Endodermal cell (in vitro differentiated cells): ENCODE data around the gene MRM2. TPM values are rescaled to one million over a fixed set of nuclear protein-coding genes. Genes with fewer than 3 reads are reported as not detected.

Experiments used
- DNase-seq: peaks from one replicate; pipeline ENCODE4 v3.0.0-alpha.2; 2017
- H3K27ac ChIP-seq: 2 replicates; pipeline ENCODE4 v1.5.1; 2013; ENCODE audit warnings: mild to moderate bottlenecking, low read depth, low read length, moderate library complexity
- H3K27me3 ChIP-seq: 2 replicates; pipeline ENCODE4 v1.6.1; 2013; ENCODE audit warnings: mild to moderate bottlenecking, low read length, moderate library complexity; ENCODE audit not compliant: insufficient read depth, control insufficient read depth, poor library complexity, severe bottlenecking
- H3K36me3 ChIP-seq: 2 replicates; pipeline ENCODE4 v1.7.0; 2013; ENCODE audit warnings: mild to moderate bottlenecking, low read length, moderate library complexity; ENCODE audit not compliant: control insufficient read depth, insufficient read depth
- H3K4me1 ChIP-seq: one replicate; pipeline ENCODE4 v1.7.0; 2013; ENCODE audit warnings: low read length; ENCODE audit not compliant: control insufficient read depth, insufficient read depth
- H3K4me3 ChIP-seq: 2 replicates; pipeline ENCODE4 v1.5.1; 2013; ENCODE audit warnings: mild to moderate bottlenecking, low read length, moderate library complexity
- H3K9ac ChIP-seq: 2 replicates; pipeline ENCODE4 v1.6.1; 2013; ENCODE audit warnings: mild to moderate bottlenecking, low read length, moderate library complexity; ENCODE audit not compliant: poor library complexity, severe bottlenecking; ENCODE audit errors: extremely low read depth
- H3K9me3 ChIP-seq: 2 replicates; pipeline ENCODE4 v1.6.1; 2013; ENCODE audit warnings: mild to moderate bottlenecking, low read length, moderate library complexity; ENCODE audit not compliant: control insufficient read depth
- H3K27ac Mint-ChIP-seq: 2 replicates; pipeline ENCODE4 v1.8.0; 2020; ENCODE audit warnings: mixed read lengths
- H3K27me3 Mint-ChIP-seq: 2 replicates; pipeline ENCODE4 v1.8.0; 2021; ENCODE audit warnings: mild to moderate bottlenecking, mixed read lengths; ENCODE audit not compliant: insufficient read depth
- H3K36me3 Mint-ChIP-seq: 2 replicates; pipeline ENCODE4 v1.8.0; 2020; ENCODE audit warnings: low read depth, mixed read lengths
- H3K4me1 Mint-ChIP-seq: 2 replicates; pipeline ENCODE4 v1.8.0; 2020; ENCODE audit warnings: mixed read lengths
- H3K4me3 Mint-ChIP-seq: 2 replicates; pipeline ENCODE4 v1.8.0; 2020; ENCODE audit warnings: mild to moderate bottlenecking, moderate library complexity, mixed read lengths
- H3K9me3 Mint-ChIP-seq: 2 replicates; pipeline ENCODE4 v1.8.0; 2020; ENCODE audit warnings: mild to moderate bottlenecking, mixed read lengths
- WGBS, 2 experiments: methylation state at CpG; one replicate each; pipeline versions ENCODE4 v1.1.5 to v1.1.7; 2013; ENCODE audit warnings: missing lambda C conversion rate in 2 of 2, mixed read lengths in 1 of 2; ENCODE audit not compliant: insufficient coverage in 1 of 2, insufficient read length in 1 of 2; 5-methylcytosine and 5-hydroxymethylcytosine counted together
- total RNA-seq, 2 donors: library from RNA; stranded (reverse); fragmentation: NEBNext Ultra II Directional in 1 of 2; extraction: Animal tissue kit (Norgen Biotek cat#: 25700) in 1 of 2; gene quantifications; 2 replicates in 1 of 2; 3 replicates in 1 of 2; pipeline ENCODE4 v1.2.1, GENCODE V29; 2021
- TF ChIP-seq, protein P1 (sequence below): fragments of 200-600 bp; sonication (generic); conservative IDR thresholded peaks from 2 replicates; pipeline ENCODE4 v1.5.0; 2021; ENCODE audit warnings: antibody characterized with exemption, mild to moderate bottlenecking

MRM2 gene
- total RNA-seq, 2 donors from 2014 or later: 38.9 TPM

DNA sequence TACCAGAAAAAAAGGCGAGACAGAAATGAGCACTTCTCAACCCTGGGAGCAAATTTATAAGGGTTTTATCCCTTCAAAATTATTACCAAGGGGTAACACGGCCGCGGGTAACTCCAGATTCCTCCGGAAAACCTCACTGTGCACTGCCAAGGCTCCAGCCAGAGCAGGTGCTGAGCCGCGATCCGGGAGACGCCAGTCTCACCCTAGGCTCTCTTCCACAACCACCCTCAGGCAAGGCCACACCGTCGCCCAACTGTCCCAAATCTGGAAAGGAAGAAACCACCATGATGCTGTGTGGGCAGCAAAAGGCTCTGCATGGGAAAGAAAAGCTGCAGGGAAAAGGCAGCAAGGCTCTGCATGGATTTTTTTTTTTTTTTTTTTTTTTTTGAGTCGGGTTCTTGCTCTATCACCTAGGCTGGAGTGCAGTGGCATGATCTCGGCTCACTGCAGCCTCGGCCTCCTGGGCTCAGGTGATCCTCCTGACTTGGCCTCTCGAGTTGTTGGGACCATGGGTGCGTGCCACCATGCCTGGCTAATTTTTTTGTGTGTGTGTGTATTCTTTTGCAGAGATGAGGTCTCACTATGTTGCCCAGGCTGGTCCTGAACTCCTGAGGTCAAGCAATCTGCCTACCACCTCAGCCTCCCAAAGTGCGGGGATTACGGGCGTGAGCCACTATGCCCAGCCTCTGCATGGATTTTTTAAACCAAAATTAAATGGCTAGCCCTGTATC lies 48.3 kb downstream of the MRM2 start:
- Mint-ChIP-seq H3K4me3 (no peak overlapping the region), H3K27ac (peak overlapping the region; percentile 30), H3K36me3 (peaks cover 74% of the 10 kb centered on the region), H3K27me3 (no peaks in the 10 kb centered on the region), H3K4me1 (peaks cover 28% of the 10 kb centered on the region), H3K9me3 (peaks cover 16% of the 10 kb centered on the region)
- no peak overlapping the region for H3K9ac ChIP-seq
- peaks cover 11% of the 10 kb centered on the region for H3K4me1 ChIP-seq
- no peak overlapping the region for H3K4me3 ChIP-seq
- TF ChIP-seq, protein P1, sequence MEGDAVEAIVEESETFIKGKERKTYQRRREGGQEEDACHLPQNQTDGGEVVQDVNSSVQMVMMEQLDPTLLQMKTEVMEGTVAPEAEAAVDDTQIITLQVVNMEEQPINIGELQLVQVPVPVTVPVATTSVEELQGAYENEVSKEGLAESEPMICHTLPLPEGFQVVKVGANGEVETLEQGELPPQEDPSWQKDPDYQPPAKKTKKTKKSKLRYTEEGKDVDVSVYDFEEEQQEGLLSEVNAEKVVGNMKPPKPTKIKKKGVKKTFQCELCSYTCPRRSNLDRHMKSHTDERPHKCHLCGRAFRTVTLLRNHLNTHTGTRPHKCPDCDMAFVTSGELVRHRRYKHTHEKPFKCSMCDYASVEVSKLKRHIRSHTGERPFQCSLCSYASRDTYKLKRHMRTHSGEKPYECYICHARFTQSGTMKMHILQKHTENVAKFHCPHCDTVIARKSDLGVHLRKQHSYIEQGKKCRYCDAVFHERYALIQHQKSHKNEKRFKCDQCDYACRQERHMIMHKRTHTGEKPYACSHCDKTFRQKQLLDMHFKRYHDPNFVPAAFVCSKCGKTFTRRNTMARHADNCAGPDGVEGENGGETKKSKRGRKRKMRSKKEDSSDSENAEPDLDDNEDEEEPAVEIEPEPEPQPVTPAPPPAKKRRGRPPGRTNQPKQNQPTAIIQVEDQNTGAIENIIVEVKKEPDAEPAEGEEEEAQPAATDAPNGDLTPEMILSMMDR: no peak
- H3K36me3 ChIP-seq: peaks cover 55% of the 10 kb centered on the region
- H3K27me3 ChIP-seq: no peaks in the 10 kb centered on the region
- no peak overlapping the region for H3K27ac ChIP-seq
- 71 to 87% methylated on average over 11 to 19 of the region's 19 CpGs for WGBS, 2 experiments
- no peak for DNase-seq
- H3K9me3 ChIP-seq: peaks cover 19% of the 10 kb centered on the region

DNA sequence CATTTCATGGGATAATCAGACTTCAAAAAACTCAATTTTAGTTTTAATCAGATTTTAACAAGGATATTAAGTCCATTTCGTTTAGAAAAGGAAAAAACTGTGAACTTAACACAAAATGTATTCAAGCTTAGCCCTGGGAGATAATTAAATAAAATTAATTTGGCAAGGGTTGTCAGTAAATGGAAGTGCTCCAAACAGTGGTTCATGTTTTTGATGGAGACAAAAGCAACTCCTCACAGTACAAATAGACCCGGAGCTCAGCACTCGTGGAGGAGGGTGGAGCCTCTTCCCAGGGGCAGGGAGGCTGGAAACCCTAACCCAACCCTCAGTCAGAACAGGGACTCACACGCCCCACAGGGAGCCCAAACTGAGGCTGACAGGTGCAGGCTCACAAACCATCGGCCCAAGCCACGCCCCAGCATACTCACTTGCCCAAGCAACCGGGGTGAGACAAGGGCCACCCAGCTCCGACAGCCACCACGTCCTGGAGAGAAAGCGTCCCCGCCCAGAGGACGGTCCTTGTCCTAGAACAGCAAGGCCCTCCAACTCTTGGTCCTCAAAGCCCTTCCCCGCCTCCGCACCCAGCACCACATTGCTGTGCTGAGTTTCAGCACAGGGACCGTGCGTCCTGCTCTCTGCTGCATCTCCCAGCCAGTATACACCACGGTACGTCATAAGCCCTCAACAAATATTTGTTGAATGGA lies 49.0 kb downstream of the MRM2 start:
- peak overlapping the region; percentile 30 for H3K27ac Mint-ChIP-seq
- no peaks in the 10 kb centered on the region for H3K27me3 Mint-ChIP-seq
- H3K36me3 Mint-ChIP-seq: peaks cover 81% of the 10 kb centered on the region
- H3K27ac ChIP-seq: no peak overlapping the region
- no peak overlapping the region for H3K4me3 ChIP-seq
- peak; percentile 54 for DNase-seq
- H3K4me1 ChIP-seq: peaks cover 11% of the 10 kb centered on the region
- peaks cover 28% of the 10 kb centered on the region for H3K4me1 Mint-ChIP-seq
- peaks cover 60% of the 10 kb centered on the region for H3K36me3 ChIP-seq
- H3K9ac ChIP-seq: no peak overlapping the region
- peaks cover 27% of the 10 kb centered on the region for H3K9me3 ChIP-seq
- peaks cover 24% of the 10 kb centered on the region for H3K9me3 Mint-ChIP-seq
- TF ChIP-seq, protein P1: no peak
- WGBS, 2 experiments: 89 to 93% methylated on average over 16 to 18 of the region's 18 CpGs
- H3K4me3 Mint-ChIP-seq: no peak overlapping the region
- no peaks in the 10 kb centered on the region for H3K27me3 ChIP-seq

DNA sequence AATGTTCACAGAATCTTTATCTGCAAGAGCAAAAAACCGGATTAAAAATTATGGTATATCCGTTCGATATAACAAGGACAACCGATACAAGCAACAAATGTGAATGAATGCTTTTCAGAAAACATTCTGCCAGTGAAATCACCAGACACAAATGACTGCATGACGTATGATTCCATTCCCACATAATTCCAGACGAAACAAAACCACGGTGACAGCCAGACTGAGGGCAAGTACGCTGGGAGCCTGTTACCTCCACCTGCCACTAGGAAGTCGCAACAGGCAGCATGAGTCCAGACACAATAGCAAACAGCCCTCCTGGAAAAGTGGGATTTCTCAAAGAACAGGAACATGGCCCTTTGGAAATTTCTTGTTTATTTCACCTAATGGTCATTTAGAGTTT lies 51.0 kb downstream of the MRM2 start:
- H3K9me3 Mint-ChIP-seq: peaks cover 25% of the 10 kb centered on the region
- Histone ChIP-seq H3K9me3 (peaks cover 30% of the 10 kb centered on the region), H3K4me3 (no peak overlapping the region), H3K4me1 (peaks cover 4% of the 10 kb centered on the region), H3K9ac (no peak overlapping the region), H3K27ac (peak overlapping the region; percentile 74), H3K36me3 (peaks cover 62% of the 10 kb centered on the region), H3K27me3 (no peaks in the 10 kb centered on the region)
- TF ChIP-seq, protein P1: peak; percentile 44
- H3K36me3 Mint-ChIP-seq: peaks cover 77% of the 10 kb centered on the region
- H3K27ac Mint-ChIP-seq: no peak overlapping the region
- no peak for DNase-seq
- H3K4me3 Mint-ChIP-seq: no peak overlapping the region
- H3K4me1 Mint-ChIP-seq: peaks cover 12% of the 10 kb centered on the region
- H3K27me3 Mint-ChIP-seq: no peaks in the 10 kb centered on the region
- 95 to 97% methylated on average over 6 to 9 of the region's 9 CpGs for WGBS, 2 experiments
